Fibroblast of lung (primary cell): Measurements from ENCODE around the gene RBM28. TPM values are rescaled to one million over a fixed set of nuclear protein-coding genes. Genes with fewer than 3 reads are reported as not detected.
"Not testable (repeated sequence)": the region's sequence is repeated elsewhere in the genome, so short reads cannot be mapped to it uniquely, and the experiment has no call there.

Experiments used
- DNase-seq, 2 donors: peaks; one replicate each; pipeline versions ENCODE4 v3.0.0 to v3.0.0-alpha.2; 2010; ENCODE audit warnings: low read depth in 2 of 2
- H2AFZ ChIP-seq: 2 replicates; pipeline ENCODE4 v1.5.1; 2012; ENCODE audit warnings: low read length, control low read depth, inconsistent platforms
- H3K27ac ChIP-seq: 2 replicates; pipeline ENCODE4 v1.5.1; 2011; ENCODE audit warnings: low read length, control low read depth; ENCODE audit not compliant: insufficient read depth
- H3K27me3 ChIP-seq: 2 replicates; pipeline ENCODE4 v1.5.1; 2011; ENCODE audit warnings: mild to moderate bottlenecking, low read length; ENCODE audit not compliant: control insufficient read depth, insufficient read depth
- H3K36me3 ChIP-seq: 2 replicates; pipeline ENCODE4 v1.5.1; 2011; ENCODE audit warnings: low read length; ENCODE audit not compliant: control insufficient read depth, insufficient read depth
- H3K4me1 ChIP-seq: 2 replicates; pipeline ENCODE4 v1.5.1; 2011; ENCODE audit warnings: low read length; ENCODE audit not compliant: control insufficient read depth, insufficient read depth; ENCODE audit errors: extremely low read depth
- H3K4me2 ChIP-seq: 2 replicates; pipeline ENCODE4 v1.5.1; 2011; ENCODE audit warnings: low read length, control low read depth; ENCODE audit not compliant: insufficient read depth; ENCODE audit errors: extremely low read depth
- H3K4me3 ChIP-seq, 4 experiments: fragments of 200-600 bp in 1 of 4; sonication (generic) in 1 of 4; replicated peaks in 1 of 4; 2 replicates each; pipeline ENCODE4 v1.5.1; 2011 to 2016; ENCODE audit warnings: low read length in 4 of 4, low read depth in 3 of 4, mild to moderate bottlenecking in 3 of 4, control low read depth in 2 of 4, inconsistent platforms in 1 of 4, mixed read lengths in 1 of 4; ENCODE audit not compliant: insufficient read depth in 1 of 4; ENCODE audit errors: control extremely low read depth in 1 of 4
- H3K79me2 ChIP-seq: 2 replicates; pipeline ENCODE4 v1.5.1; 2012; ENCODE audit warnings: mild to moderate bottlenecking, low read length, inconsistent platforms; ENCODE audit not compliant: control insufficient read depth, insufficient read depth
- H3K9ac ChIP-seq: 2 replicates; pipeline ENCODE4 v1.5.1; 2011; ENCODE audit warnings: mild to moderate bottlenecking, low read length, control low read depth; ENCODE audit not compliant: insufficient read depth
- H3K9me3 ChIP-seq: 2 replicates; pipeline ENCODE4 v1.5.1; 2012; ENCODE audit warnings: low read depth, low read length; ENCODE audit not compliant: control insufficient read depth, insufficient read depth
- H4K20me1 ChIP-seq: 2 replicates; pipeline ENCODE4 v1.5.1; 2011; ENCODE audit warnings: low read length; ENCODE audit not compliant: control insufficient read depth, insufficient read depth; ENCODE audit errors: extremely low read depth
- CTCF ChIP-seq, 2 donors: IDR thresholded peaks in 1 of 2; conservative IDR thresholded peaks in 1 of 2; 1 replicate in 1 of 2; 2 replicates in 1 of 2; pipeline ENCODE4 v1.5.1; 2011 to 2012; ENCODE audit warnings: low read length in 2 of 2, control low read depth in 1 of 2, inconsistent platforms in 1 of 2, low read depth in 1 of 2, mild to moderate bottlenecking in 1 of 2
- EZH2 ChIP-seq: IDR thresholded peaks from 2 replicates; pipeline ENCODE4 v1.5.1; 2012; ENCODE audit warnings: low read length, control low read depth, mild to moderate bottlenecking; ENCODE audit errors: missing control alignments
- polyA plus RNA-seq, 2 donors: library from polyadenylated mRNA; depleted of rRNA in 1 of 2; stranded (reverse) in 1 of 2; unstranded in 1 of 2; fragments of >200 nt; gene quantifications; 2 replicates each; pipeline ENCODE4 v1.2.1, GENCODE V29; 2011 to 2012; ENCODE audit warnings: missing spikeins in 1 of 2
- total RNA-seq: library from RNA; depleted of rRNA; stranded (reverse); fragments of >200 nt; gene quantifications from 2 replicates; pipeline ENCODE4 v1.2.1, GENCODE V29; 2014

RBM28 gene
- total and polyA plus RNA-seq, 2 donors (not counting 1 experiment from before 2014, with no cell fraction given), result 11.2 to 22.9 TPM

- H3K4me2 ChIP-seq, result no peak overlapping the region
- no peaks in the 10 kb centered on the region for H3K4me1 ChIP-seq
- H3K9ac ChIP-seq, result no peak overlapping the region
- H2AFZ ChIP-seq, result no peak overlapping the region
- no peaks in the 10 kb centered on the region for H3K27me3 ChIP-seq
- TF ChIP-seq EZH2 (no peak), CTCF (conservative IDR thresholded peaks at IDR 0.05 in 1 of 2, IDR thresholded peaks at IDR 0.05 in 1 of 2; ENCODE audit: low read depth in 1 of 2, low read length in 2 of 2) (no peak)
- H3K36me3 ChIP-seq, result peaks cover 4% of the 10 kb centered on the region
- no peak overlapping the region for H3K27ac ChIP-seq
- peak in 1 of 2 donors; percentile 11 for DNase-seq
- no peaks in the 10 kb centered on the region for H3K9me3 ChIP-seq
- H3K79me2 ChIP-seq, result no peaks in the 10 kb centered on the region
- no peaks in the 10 kb centered on the region for H4K20me1 ChIP-seq
- H3K4me3 ChIP-seq, result no peak overlapping the region
Observed at GRCh38 chr7:128302139-128302538, 41.6 kb downstream of the RBM28 start.

GRCh38 chr7:128299109-128299607, 44.5 kb downstream of the RBM28 start:
- Histone ChIP-seq H3K4me2 (no peak overlapping the region), H3K4me1 (no peaks in the 10 kb centered on the region), H3K79me2 (no peaks in the 10 kb centered on the region), H2AFZ (no peak overlapping the region), H4K20me1 (no peaks in the 10 kb centered on the region), H3K9ac (no peak overlapping the region), H3K9me3 (no peaks in the 10 kb centered on the region), H3K4me3 (no peak overlapping the region), H3K27me3 (no peaks in the 10 kb centered on the region), H3K27ac (no peak overlapping the region), H3K36me3 (no peaks in the 10 kb centered on the region)
- DNase-seq, result no peak
- TF ChIP-seq EZH2 (no peak), CTCF (conservative IDR thresholded peaks at IDR 0.05 in 1 of 2, IDR thresholded peaks at IDR 0.05 in 1 of 2; ENCODE audit: low read depth in 1 of 2, low read length in 2 of 2) (no peak)

- H3K4me2 ChIP-seq, H3K27ac ChIP-seq, DNase-seq, H4K20me1 ChIP-seq, H3K9ac ChIP-seq, H3K4me1 ChIP-seq, H2AFZ ChIP-seq, H3K79me2 ChIP-seq, H3K36me3 ChIP-seq, H3K4me3 ChIP-seq, H3K27me3 ChIP-seq, H3K9me3 ChIP-seq: not testable (repeated sequence)
Observed at GRCh38 chr7:128298004-128298403, 45.7 kb downstream of the RBM28 start.
